Activated CD4-positive, CD25-positive, alpha-beta regulatory T cell treated with anti-CD3 and anti-CD28 coated beads, Interleukin-2, amount 50 U/mL, for 16 hours (primary cell): ENCODE results near the gene NXPH4.

Experiments
- DNase-seq: peaks from one replicate; pipeline ENCODE4 v3.0.0-alpha.2; 2020; ENCODE audit warnings: low read depth, low spot score

NXPH4 gene

DNA sequence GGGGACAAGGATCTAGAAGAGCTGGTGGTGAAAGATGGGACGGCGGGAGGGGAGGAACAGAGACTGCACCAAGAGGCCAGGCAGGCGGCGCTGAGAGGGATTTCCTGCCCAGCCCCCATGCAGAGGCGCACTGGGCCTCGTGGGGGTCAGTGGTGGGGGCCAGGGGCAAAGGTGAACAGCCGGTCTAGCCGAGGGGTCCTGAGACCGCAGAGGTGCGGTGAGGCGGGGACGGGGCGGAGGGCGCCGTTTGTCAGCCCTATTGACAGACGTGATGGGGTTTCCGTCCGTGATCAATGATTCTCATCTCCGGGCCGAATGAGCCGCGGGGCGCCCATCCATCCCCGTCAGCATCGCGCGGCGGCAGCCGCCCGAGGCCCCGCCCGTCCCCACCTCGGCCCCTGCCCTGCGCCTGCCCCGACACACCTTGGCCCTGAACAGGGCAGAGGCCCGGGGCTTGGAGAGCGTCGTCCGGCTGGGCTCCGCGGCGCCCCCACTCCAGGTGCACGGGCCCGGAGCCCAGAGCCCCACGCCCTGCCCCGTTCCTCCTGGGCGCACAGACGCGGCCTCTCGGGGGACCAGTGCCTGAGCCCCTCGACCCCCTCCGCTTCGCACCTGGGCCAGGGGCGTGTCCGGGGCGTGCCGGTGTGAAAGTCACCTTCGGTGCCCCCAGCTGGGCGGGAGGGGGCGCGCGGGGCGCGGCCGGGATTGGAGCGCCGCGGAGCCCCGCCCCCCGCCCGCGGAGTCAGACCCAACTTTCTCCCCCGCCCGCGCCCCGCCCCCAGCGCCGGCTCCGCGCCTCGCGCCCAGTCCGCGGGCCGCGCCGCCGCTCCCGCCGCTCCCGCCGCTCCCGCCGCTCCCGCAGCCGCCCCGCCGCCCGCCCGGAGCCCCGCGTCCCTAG, at the start of gene NXPH4:
Gene NXPH4, plus strand, starts transcription at position 781 of the 898 bp plus-strand sequence. CDS start 176 bp downstream, outside the sequence.
- no peak for DNase-seq

DNA sequence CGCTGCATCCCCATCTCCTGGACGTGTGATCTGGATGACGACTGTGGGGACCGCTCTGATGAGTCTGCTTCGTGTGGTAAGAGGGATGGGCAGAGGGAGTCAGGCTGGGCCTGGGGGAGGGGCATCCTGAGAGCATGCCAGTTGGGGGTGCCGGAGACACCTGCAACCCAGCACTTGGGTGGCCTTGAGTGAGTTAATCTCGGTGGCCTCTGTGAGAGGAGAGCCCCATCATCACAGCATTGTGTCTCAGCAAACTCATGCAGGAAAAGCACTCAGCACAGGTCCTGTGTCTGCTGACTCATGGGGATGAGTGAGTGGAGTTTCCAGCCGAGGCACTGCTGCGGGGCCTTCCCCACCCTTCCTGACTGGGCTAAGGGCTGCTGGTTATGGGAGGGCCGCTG, 49.6 kb upstream of the NXPH4 start:
- no peak for DNase-seq

DNA sequence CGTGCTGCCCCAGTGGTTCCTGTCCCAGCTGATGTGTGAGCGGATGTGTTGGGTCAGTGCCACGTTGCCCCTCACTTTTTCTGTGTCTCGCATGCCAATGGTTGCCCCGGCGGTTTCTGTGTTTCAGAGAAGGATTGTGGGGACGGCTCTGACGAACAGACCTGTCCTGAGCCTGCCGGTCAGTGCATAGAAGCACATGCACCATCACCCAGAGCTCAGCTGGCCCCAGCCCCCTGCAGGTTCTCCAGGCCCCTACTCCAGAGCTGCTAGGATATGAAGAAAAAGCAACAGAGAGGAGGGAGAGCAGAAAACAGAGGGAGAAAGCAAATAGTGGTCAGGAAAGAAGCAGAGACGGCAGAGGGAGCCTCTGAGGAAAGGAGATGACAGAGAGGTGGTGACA, 48.5 kb upstream of the NXPH4 start:
- DNase-seq, result no peak

DNA sequence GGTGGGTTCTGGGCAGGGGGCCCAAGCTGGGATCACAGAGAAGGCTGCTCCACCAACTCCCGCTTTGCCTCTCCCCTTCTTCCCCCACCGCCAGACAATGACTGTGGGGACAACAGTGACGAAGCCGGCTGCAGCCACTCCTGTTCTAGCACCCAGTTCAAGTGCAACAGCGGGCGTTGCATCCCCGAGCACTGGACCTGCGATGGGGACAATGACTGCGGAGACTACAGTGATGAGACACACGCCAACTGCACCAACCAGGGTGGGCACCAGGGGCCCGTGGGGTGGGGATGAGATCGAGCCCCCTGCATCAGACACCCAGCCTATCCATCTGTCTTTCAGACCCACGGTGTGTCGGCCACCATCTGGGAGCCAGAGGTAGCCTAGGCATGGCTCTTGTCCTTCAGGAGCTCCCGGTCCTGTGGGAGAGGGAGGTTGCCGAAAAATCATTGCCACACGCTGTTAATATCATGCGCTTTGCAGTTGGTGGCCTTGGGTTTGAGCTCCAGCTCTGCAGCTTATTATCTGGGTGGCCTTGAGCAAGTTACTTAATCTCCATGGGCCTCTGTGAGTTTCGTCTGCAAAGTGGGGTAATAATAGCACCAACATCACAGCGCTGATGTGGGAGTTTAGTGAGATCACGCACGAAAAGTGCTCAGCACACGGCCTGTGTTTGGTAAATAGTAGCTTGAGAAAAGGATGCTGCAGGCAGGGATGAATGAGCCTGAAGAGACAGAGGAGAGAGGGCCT, 47.4 kb upstream of the NXPH4 start:
- no peak for DNase-seq

DNA sequence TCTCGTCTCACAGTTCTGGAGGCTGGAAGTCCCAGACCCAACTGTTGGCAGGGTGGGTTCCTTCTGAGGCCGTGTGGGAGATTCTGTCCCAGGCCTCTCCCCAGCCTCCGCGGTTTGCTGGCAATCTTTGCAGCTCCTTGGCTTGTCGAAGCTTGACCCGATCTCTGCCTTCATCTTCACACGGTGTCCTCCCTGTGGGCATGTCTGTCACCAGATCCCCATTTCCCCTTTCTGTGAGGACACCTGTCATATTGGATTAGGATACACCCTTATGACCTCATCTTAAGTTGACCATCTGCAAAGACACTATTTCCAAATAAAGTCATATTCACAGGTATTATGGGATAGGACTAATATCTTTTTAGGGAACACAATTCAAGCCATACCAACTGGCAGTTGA, 46.6 kb upstream of the NXPH4 start:
- no peak for DNase-seq

DNA sequence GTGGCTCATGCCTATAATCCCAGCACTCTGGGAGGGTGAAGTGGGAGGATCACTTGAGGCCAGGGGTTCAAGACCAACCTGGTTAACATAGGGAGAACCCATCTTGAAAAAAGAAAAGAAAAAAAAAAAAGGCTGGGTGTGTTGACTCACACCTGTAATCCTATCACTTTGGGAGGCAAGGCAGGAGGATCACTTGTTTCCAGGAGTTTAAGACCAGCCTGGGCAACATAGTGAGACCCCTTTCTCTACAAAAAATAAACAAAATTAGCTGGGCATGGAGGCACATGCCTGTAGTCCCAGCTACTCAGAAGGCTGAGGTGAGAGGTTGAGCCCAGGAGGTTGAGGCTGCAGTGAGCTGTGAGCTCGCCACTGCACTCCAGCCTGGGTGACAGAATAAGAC, 46.2 kb upstream of the NXPH4 start:
- DNase-seq, result no peak

DNA sequence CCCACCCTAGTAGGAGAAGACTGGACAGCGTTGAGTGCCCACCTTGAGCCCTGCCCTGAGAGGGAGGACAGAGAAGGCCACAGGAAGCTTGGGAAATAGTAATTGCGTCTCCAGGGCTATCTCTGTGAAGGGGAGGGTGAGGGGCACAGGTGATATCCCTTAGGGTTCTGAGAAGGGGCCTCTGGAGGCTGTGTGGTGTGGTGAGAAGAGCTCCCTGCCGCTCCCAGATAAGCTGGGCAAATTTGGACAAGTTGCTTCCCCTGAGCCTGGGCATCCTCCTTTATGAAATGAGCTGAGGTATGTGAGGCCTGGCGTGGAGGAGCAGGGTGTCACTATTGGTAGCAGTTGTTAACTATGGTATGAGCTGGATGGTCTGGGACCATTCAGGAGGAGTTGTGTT, 45.7 kb upstream of the NXPH4 start:
- DNase-seq, result no peak

DNA sequence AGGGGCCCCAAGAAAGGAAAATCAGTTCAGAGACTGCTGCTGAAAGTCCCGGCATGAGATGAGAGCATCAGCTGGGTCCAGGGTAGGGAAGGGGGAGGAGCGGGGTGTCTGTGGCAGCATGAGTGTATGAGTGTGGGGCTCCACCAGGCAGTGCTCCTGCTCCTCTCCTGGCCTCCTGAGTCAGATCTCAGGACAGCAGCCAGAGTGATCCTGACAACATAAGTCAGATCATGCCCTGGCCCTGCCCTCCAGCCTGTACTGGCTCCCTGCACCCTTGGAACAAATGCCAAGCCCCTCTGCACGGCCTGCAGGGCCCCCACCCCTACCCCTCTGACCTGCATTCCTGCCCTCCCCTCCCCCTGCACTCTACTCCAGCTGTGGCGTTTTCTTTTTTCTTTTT, 44.9 kb upstream of the NXPH4 start:
- no peak for DNase-seq

DNA sequence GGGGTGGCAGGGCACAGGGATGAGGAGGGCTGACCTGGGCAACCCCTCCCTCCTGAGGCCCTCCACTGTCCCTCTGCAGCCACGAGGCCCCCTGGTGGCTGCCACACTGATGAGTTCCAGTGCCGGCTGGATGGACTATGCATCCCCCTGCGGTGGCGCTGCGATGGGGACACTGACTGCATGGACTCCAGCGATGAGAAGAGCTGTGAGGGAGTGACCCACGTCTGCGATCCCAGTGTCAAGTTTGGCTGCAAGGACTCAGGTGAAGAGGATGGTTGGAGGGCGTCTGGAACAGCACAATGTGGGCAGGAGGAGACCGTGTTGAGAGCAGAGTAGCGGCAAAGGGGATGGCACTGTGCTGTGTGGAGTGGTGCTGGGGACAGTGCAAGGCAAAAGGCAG, 43.5 kb upstream of the NXPH4 start:
- DNase-seq, result no peak

DNA sequence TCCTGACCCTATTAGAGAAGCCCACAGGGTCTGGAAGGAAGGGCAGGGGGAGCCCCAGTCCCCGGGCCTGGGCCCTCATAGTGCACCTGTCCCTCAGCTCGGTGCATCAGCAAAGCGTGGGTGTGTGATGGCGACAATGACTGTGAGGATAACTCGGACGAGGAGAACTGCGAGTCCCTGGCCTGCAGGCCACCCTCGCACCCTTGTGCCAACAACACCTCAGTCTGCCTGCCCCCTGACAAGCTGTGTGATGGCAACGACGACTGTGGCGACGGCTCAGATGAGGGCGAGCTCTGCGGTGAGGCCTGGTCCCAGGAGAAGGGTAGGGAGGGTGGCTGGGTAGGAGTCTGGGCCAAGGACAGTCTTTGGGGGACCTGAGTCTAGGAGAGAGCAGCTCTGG, 42.9 kb upstream of the NXPH4 start:
- DNase-seq, result no peak

DNA sequence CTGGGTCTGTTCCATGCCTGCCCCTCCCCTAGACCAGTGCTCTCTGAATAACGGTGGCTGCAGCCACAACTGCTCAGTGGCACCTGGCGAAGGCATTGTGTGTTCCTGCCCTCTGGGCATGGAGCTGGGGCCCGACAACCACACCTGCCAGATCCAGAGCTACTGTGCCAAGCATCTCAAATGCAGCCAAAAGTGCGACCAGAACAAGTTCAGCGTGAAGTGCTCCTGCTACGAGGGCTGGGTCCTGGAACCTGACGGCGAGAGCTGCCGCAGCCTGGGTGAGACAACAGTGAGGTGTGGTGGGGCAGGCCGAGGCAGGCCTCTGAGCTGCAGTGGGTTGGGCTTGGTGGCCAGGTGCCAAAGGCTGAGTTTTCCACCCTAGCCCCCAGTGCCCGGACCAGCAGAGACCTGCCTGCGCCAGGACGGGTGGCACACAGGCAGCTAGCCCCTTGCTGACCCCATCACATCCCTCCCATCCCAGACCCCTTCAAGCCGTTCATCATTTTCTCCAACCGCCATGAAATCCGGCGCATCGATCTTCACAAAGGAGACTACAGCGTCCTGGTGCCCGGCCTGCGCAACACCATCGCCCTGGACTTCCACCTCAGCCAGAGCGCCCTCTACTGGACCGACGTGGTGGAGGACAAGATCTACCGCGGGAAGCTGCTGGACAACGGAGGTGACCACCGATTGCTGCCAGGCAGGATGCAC, 41.0 kb upstream of the NXPH4 start:
- no peak for DNase-seq

DNA sequence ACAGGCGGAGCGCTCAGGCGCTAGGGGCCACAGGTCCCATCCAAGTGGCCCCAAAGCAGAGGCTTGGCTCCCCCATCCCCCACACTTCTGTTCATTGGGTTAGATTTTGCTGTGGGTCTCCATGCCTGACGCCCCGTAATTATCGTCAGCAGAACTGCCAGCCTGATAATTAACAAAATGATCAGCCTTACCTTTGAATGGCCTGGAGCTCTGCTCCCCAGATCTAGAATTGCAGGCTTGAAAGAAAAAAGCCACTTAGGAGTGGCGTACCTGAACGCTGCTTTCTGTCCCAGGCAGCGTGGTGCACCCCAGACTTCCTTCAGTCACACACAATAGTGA, 40.5 kb upstream of the NXPH4 start:
- no peak for DNase-seq

DNA sequence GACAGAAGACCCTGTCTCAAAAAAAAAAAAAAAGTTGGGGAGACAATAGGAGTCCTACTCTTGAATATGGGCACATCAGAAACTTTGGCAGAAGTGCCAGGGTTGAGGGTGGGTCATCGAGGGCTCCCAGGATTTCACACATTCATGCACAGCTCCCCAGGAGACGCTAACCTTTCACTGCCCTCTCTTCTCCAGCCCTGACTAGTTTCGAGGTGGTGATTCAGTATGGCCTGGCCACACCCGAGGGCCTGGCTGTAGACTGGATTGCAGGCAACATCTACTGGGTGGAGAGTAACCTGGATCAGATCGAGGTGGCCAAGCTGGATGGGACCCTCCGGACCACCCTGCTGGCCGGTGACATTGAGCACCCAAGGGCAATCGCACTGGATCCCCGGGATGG, 39.7 kb upstream of the NXPH4 start:
- no peak for DNase-seq

DNA sequence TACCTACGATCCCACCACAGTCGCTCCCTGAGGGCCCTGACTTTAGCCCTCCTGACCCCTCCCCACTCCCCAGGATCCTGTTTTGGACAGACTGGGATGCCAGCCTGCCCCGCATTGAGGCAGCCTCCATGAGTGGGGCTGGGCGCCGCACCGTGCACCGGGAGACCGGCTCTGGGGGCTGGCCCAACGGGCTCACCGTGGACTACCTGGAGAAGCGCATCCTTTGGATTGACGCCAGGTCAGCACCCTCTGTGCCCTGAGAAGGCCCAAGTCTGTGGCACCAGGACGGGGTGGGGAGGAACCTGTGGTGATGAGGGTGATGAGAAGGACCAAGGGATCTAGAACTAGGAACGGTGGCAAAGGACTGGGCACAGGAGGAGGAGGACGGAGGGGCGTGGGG, 39.2 kb upstream of the NXPH4 start:
- DNase-seq, result no peak

DNA sequence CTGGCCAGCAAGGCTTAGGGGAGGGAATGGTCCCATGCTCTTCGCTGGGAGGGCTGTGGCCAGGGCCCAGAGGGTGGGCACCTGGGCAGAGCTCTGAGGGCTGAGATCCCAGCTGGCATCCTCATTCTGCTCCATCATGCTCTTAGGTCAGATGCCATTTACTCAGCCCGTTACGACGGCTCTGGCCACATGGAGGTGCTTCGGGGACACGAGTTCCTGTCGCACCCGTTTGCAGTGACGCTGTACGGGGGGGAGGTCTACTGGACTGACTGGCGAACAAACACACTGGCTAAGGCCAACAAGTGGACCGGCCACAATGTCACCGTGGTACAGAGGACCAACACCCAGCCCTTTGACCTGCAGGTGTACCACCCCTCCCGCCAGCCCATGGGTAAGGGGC, 38.4 kb upstream of the NXPH4 start:
- no peak for DNase-seq

DNA sequence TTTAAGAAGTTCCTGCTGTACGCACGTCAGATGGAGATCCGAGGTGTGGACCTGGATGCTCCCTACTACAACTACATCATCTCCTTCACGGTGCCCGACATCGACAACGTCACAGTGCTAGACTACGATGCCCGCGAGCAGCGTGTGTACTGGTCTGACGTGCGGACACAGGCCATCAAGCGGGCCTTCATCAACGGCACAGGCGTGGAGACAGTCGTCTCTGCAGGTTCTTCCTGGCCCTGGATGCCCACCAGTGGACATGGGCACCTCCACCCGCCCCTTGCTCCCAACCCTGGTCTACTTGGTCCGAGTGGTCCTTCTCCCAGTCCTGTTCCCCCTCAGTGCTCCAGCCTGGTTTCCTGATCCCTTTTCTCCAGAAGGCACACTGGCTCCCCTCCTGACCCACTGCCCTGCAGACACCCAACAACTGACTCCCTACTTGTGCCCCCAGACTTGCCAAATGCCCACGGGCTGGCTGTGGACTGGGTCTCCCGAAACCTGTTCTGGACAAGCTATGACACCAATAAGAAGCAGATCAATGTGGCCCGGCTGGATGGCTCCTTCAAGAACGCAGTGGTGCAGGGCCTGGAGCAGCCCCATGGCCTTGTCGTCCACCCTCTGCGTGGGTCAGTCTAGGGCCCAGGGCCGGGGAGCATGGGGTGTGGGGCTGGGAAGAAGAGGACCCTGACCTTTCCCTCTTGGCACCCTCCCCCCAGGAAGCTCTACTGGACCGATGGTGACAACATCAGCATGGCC, 37.1 kb upstream of the NXPH4 start:
- DNase-seq, result no peak

DNA sequence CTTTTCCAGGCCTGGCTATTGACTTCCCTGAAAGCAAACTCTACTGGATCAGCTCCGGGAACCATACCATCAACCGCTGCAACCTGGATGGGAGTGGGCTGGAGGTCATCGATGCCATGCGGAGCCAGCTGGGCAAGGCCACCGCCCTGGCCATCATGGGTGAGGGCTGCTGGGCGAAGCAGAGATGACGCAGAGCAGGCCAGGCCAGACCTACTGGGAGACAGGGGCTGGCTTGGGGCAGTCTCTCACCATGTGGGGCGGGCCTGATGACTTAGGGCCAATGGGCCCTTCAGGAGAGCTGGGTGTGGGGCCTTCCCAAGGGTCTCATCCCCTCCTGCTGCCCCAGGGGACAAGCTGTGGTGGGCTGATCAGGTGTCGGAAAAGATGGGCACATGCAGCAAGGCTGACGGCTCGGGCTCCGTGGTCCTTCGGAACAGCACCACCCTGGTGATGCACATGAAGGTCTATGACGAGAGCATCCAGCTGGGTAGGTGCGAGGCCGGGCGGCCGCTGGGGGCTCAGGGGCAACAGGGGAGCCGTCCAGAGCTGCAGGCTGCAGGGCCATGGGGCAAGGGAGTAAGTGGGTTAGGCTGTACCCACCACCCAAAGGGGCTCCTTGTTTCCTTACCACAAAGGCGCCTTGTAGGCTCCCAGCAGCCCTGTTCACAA, 36.1 kb upstream of the NXPH4 start:
- no peak for DNase-seq

DNA sequence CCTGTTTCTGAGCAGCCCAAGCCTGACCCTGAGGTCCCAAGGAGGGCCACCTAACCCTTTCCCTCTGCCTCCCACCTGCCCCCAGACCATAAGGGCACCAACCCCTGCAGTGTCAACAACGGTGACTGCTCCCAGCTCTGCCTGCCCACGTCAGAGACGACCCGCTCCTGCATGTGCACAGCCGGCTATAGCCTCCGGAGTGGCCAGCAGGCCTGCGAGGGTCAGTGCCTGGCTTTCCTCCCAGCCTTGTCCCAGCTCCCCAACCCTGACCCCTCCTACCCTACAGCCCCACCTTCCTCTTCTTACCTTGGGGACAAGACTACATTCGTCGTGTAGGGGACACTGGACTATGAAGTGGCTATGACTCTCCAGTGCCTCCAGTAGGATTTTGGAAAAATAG, 35.5 kb upstream of the NXPH4 start:
- no peak for DNase-seq

DNA sequence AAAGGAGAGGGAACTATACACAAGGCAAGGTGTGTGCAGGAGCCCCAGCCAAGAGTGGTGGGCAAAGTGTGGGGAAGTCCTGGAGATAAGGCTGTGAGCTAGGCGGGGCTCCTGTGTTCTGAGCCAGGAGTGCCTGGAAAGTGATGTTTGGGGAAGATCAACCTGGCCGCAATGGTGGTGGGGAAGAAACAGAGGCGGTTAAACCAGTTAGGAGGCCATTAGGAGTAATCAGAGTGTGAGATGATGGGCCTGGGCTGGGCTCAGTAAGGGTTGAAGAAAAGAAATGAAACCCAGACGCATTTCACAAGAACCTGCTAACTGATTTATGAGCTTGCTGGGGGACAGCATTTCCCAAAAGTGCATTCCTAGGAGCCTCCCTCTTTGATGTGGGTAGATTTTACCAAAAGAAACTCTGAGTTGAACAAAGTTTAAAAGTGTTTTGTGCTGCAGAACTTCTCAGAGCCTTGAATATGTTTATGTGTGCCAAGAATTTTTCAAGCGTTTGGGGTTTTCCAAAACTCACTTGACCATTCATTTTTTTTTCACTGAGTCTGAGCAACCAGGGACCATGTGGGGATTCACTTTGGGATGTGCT, 34.9 kb upstream of the NXPH4 start:
- DNase-seq, result no peak

DNA sequence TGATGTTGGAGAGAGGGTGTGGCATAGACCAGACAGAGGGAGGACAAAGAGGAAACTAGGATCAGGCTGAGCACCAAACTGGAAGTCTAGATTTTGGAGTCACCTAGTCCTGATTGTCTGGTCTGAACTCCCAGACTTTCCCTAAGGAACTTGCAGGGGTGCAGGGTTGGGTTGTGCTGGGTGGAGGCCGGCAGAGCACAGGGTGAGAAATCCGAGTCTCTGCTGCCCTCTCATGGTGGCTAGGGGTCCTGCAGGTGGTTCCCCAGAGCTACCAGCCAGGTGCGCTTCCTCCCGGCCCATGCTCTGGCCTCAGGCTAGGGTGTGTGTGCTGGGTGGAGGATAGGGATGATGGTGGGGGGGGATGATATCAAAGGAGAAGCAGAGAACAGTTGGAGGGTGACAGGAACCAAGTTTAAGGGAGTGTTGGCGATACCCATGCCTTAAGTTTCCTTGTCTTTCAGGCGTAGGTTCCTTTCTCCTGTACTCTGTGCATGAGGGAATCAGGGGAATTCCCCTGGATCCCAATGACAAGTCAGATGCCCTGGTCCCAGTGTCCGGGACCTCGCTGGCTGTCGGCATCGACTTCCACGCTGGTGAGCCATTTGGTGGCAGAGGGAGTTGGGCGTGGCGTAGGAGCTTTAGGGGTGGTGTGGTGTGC, 33.5 kb upstream of the NXPH4 start:
- peak; percentile 50 for DNase-seq
